ENCODE results near the gene SNRNP70. TPM values are rescaled to one million over a fixed set of nuclear protein-coding genes. Genes with fewer than 3 reads are reported as not detected.
"Not testable (repeated sequence)": the region's sequence is repeated elsewhere in the genome, so short reads cannot be mapped to it uniquely, and the experiment has no call there.

The SNRNP70 gene
- total and polyA plus RNA-seq, 9 donors, result 133 to 366 (median 252) TPM

- H3K4me3 ChIP-seq, result no peak overlapping the region
- 7 to 10% (median 8%) methylated on average over 30 of the region's 30 CpGs for WGBS, 3 donors
- H3K27ac ChIP-seq, result no peak overlapping the region
- DNase-seq, result peak; percentile 46 to 84 (median 71)
- no peaks in the 10 kb centered on the region for H3K36me3 ChIP-seq
- H3K9me3 ChIP-seq, result no peaks in the 10 kb centered on the region
- peaks cover 4% of the 10 kb centered on the region for H3K4me1 ChIP-seq (ENCODE audit: insufficient read depth)
- intact Hi-C loops (cut with DNase I), result loop anchor here in 3 of 4 donors (5.0 to 10.0 kb wide), 2 partner anchors 43 to 51 kb away; no protein-coding TSS in a partner anchor
- TF ChIP-seq POLR2A (IDR thresholded peaks at IDR 0.05) (no peak), EP300 (IDR thresholded peaks at IDR 0.05) (no peak), CTCF (IDR thresholded peaks at IDR 0.05) (peak; percentile 40 to 54 (median 50))
- H3K27me3 ChIP-seq, result no peaks in the 10 kb centered on the region
Measured at GRCh38 chr19:49145573-49146407, 60.5 kb downstream of the SNRNP70 start.

GRCh38 chr19:49146408-49146770 is 61.1 kb downstream of the SNRNP70 start:
- H3K4me3 ChIP-seq; H3K4me1 ChIP-seq (ENCODE audit: insufficient read depth); H3K36me3 ChIP-seq; H3K27me3 ChIP-seq; H3K27ac ChIP-seq; DNase-seq; H3K9me3 ChIP-seq: not testable (repeated sequence)
- 33 to 44% (median 41%) methylated on average over 7 of the region's 7 CpGs for WGBS, 3 donors
- intact Hi-C loops (cut with DNase I), result loop anchor here in 3 of 4 donors (5.0 to 10.0 kb wide), 2 partner anchors 44 to 52 kb away; no protein-coding TSS in a partner anchor

GRCh38 chr19:49148044-49148682 is 62.9 kb downstream of the SNRNP70 start:
- TF ChIP-seq CTCF (IDR thresholded peaks at IDR 0.05) (no peak), POLR2A (IDR thresholded peaks at IDR 0.05) (no peak), EP300 (IDR thresholded peaks at IDR 0.05) (no peak)
- Histone ChIP-seq H3K4me1 (ENCODE audit: insufficient read depth) (peaks cover 4% of the 10 kb centered on the region), H3K4me3 (no peak overlapping the region), H3K27ac (no peak overlapping the region), H3K27me3 (no peaks in the 10 kb centered on the region), H3K9me3 (no peaks in the 10 kb centered on the region), H3K36me3 (no peaks in the 10 kb centered on the region)
- DNase-seq, result no peak
- intact Hi-C loops (cut with DNase I), result loop anchor here in 3 of 4 donors (5.0 to 10.0 kb wide), 2 partner anchors 46 to 53 kb away; no protein-coding TSS in a partner anchor
- 72 to 83% (median 76%) methylated on average over 11 of the region's 11 CpGs for WGBS, 3 donors

GRCh38 chr19:49148784-49149651 is 63.8 kb downstream of the SNRNP70 start:
- H3K9me3 ChIP-seq, result no peaks in the 10 kb centered on the region
- peaks cover 4% of the 10 kb centered on the region for H3K4me1 ChIP-seq (ENCODE audit: insufficient read depth)
- peak; percentile 97 to 99 (median 99) for DNase-seq
- TF ChIP-seq POLR2A (IDR thresholded peaks at IDR 0.05) (no peak), EP300 (IDR thresholded peaks at IDR 0.05) (no peak), CTCF (IDR thresholded peaks at IDR 0.05) (no peak)
- WGBS, 3 donors, result 1 to 2% (median 1%) methylated on average over 48 to 49 of the region's 49 CpGs
- peak overlapping the region; percentile 42 for H3K4me3 ChIP-seq
- intact Hi-C loops (cut with DNase I), result loop anchor here in 3 of 4 donors (5.0 to 10.0 kb wide), 2 partner anchors 47 to 54 kb away; no protein-coding TSS in a partner anchor
- H3K27ac ChIP-seq, result peak overlapping the region in 1 of 2 donors; percentile 33
- no peaks in the 10 kb centered on the region for H3K27me3 ChIP-seq
- no peaks in the 10 kb centered on the region for H3K36me3 ChIP-seq

Data from ovary (tissue), 9 donors.